GM12878 (cell line): ENCODE data around the gene EBP. TPM values are rescaled to one million over a fixed set of nuclear protein-coding genes. Genes with fewer than 3 reads are reported as not detected.

ENCODE experiments used
- ATAC-seq: fragments of 200-7000 bp; cut with Tn5 transposase; 3 replicates; pipeline ENCODE4 v1.9.1; 2020; ENCODE audit warnings: mild to moderate bottlenecking, moderate library complexity
- BruUV-seq: library from RNA; stranded (reverse); fragments of 400-500 nt; replicated peaks from 2 replicates; lab custom pipeline; 2021; lab: Mats Ljungman, UMichigan
- CTCF ChIA-PET: fragments of 300-600 bp; sonication (Branson Sonifier 250); formaldehyde crosslinking; extraction: SDS; loops from one replicate; lab custom pipeline; 2021; ENCODE audit warnings: inconsistent platforms; lab: Yijun Ruan, JAX
- POLR2A ChIA-PET: fragments of 350-600 bp; formaldehyde crosslinking; extraction: SDS; loops from one replicate; lab custom pipeline; 2021; ENCODE audit warnings: inconsistent platforms; lab: Charles Lee
- RAD21 ChIA-PET: fragments of 300-600 bp; sonication (Branson Sonifier 250); formaldehyde crosslinking; loops from one replicate; lab custom pipeline; 2023; ENCODE audit warnings: antibody characterized with exemption; ENCODE audit not compliant: unreplicated experiment; lab: Charles Lee
- SMC1A ChIA-PET: fragments of 300-600 bp; sonication (Branson Sonifier 250); formaldehyde crosslinking; loops from one replicate; lab custom pipeline; 2023; ENCODE audit not compliant: unreplicated experiment, uncharacterized antibody; lab: Charles Lee
- DNase-seq: peaks from one replicate; pipeline ENCODE4 v3.0.0-alpha.2; 2011; ENCODE audit warnings: low read depth, low spot score
- FAIRE-seq: peaks from 3 replicates; lab custom pipeline; 2011; peaks lifted over from hg19 to GRCh38; lab: Jason Lieb, UNC
- H2AFZ ChIP-seq: 2 replicates; pipeline ENCODE4 v1.6.0; 2011; ENCODE audit warnings: low read depth, low read length, control low read depth; ENCODE audit not compliant: control insufficient read depth
- H3K27ac ChIP-seq: 2 replicates; pipeline ENCODE4 v1.5.1; 2011; ENCODE audit warnings: control low read depth; ENCODE audit not compliant: control insufficient read depth, insufficient read depth
- H3K27me3 ChIP-seq, 2 experiments: replicated peaks in 1 of 2; 2 replicates each; pipeline versions ENCODE4 v1.6.0 to v1.6.1; 2011; ENCODE audit warnings: low read length in 1 of 2; ENCODE audit not compliant: control insufficient read depth in 2 of 2, insufficient read depth in 2 of 2
- H3K36me3 ChIP-seq, 2 experiments: 2 replicates each; pipeline ENCODE4 v1.5.1; 2011; ENCODE audit warnings: low read length in 1 of 2; ENCODE audit not compliant: control insufficient read depth in 2 of 2, insufficient read depth in 2 of 2
- H3K4me1 ChIP-seq: 2 replicates; pipeline ENCODE4 v1.6.1; 2011; ENCODE audit warnings: mild to moderate bottlenecking, low read length, moderate library complexity, mixed read lengths; ENCODE audit not compliant: control insufficient read depth, insufficient read depth
- H3K4me2 ChIP-seq: 2 replicates; pipeline ENCODE4 v1.6.0; 2011; ENCODE audit warnings: control low read depth; ENCODE audit not compliant: control insufficient read depth, insufficient read depth
- H3K4me3 ChIP-seq: fragments of 200-600 bp; sonication (generic); 2 replicates; pipeline ENCODE4 v1.5.1; 2016
- H3K79me2 ChIP-seq: 2 replicates; pipeline ENCODE4 v1.6.0; 2011; ENCODE audit warnings: low read length; ENCODE audit not compliant: control insufficient read depth, insufficient read depth
- H3K9ac ChIP-seq: 2 replicates; pipeline ENCODE4 v1.8.0; 2011; ENCODE audit warnings: low read length, control low read depth, mixed read lengths; ENCODE audit not compliant: control insufficient read depth, insufficient read depth
- H3K9me3 ChIP-seq: replicated peaks from 3 replicates; pipeline ENCODE4 v1.5.1; 2011; ENCODE audit warnings: mild to moderate bottlenecking, low read length; ENCODE audit not compliant: control insufficient read depth, insufficient read depth
- H4K20me1 ChIP-seq: 2 replicates; pipeline ENCODE4 v1.6.0; 2011; ENCODE audit not compliant: control insufficient read depth, insufficient read depth
- BCLAF1 ChIP-seq: fragments of 450-650 bp; IDR thresholded peaks from 2 replicates; pipeline ENCODE4 v1.6.1; 2017; ENCODE audit warnings: antibody characterized with exemption, mild to moderate bottlenecking, moderate library complexity
- BMI1 ChIP-seq: fragments of 450-650 bp; IDR thresholded peaks from 2 replicates; pipeline ENCODE4 v1.6.1; 2016; ENCODE audit warnings: mild to moderate bottlenecking, moderate library complexity, borderline replicate concordance
- CHD1 ChIP-seq: IDR thresholded peaks from 2 replicates; pipeline ENCODE4 v1.6.1; 2012; ENCODE audit warnings: low read depth, low read length, improper control_type of control experiment
- CTCF ChIP-seq, 3 experiments: IDR thresholded peaks in 2 of 3; conservative IDR thresholded peaks in 1 of 3; 2 replicates each; pipeline ENCODE4 v1.5.1; 2011; ENCODE audit warnings: low read depth in 3 of 3, low read length in 3 of 3, mild to moderate bottlenecking in 3 of 3, control low read depth in 2 of 3, moderate library complexity in 2 of 3, inconsistent platforms in 1 of 3, mixed read lengths in 1 of 3; ENCODE audit not compliant: control insufficient read depth in 2 of 3, insufficient read depth in 1 of 3; ENCODE audit errors: extremely low read depth in 1 of 3
- ESRRA ChIP-seq: IDR thresholded peaks from 2 replicates; pipeline ENCODE4 v1.6.1; 2012; ENCODE audit warnings: mild to moderate bottlenecking, low read length, improper control_type of control experiment
- HDGF ChIP-seq: fragments of 450-650 bp; IDR thresholded peaks from 2 replicates; pipeline ENCODE4 v1.6.1; 2016; ENCODE audit warnings: antibody characterized with exemption
- IKZF1 ChIP-seq: fragments of 450-650 bp; conservative IDR thresholded peaks from 2 replicates; pipeline ENCODE4 v1.6.1; 2017; ENCODE audit warnings: antibody characterized with exemption, mild to moderate bottlenecking
- IRF3 ChIP-seq: fragments of 450-650 bp; IDR thresholded peaks from 2 replicates; pipeline ENCODE4 v1.6.1; 2014; ENCODE audit warnings: mild to moderate bottlenecking
- JUNB ChIP-seq: IDR thresholded peaks from 2 replicates; pipeline ENCODE4 v1.6.1; 2016; ENCODE audit warnings: antibody characterized with exemption, mild to moderate bottlenecking
- KDM1A ChIP-seq: fragments of 200-600 bp; sonication (generic); IDR thresholded peaks from 2 replicates; pipeline ENCODE4 v1.6.1; 2016; ENCODE audit warnings: borderline replicate concordance
- POLR2AphosphoS5 ChIP-seq: IDR thresholded peaks from 2 replicates; pipeline ENCODE4 v1.6.1; 2011; ENCODE audit warnings: mild to moderate bottlenecking, low read length, inconsistent platforms
- RELA ChIP-seq: fragments of 450-650 bp; IDR thresholded peaks from 2 replicates; pipeline ENCODE4 v1.8.0; 2014; ENCODE audit warnings: borderline replicate concordance; ENCODE audit not compliant: partially characterized antibody
- STAT3 ChIP-seq: IDR thresholded peaks from 2 replicates; pipeline ENCODE4 v1.6.1; 2011; ENCODE audit warnings: low read depth, low read length, improper control_type of control experiment
- SUPT20H ChIP-seq: IDR thresholded peaks from 2 replicates; pipeline ENCODE4 v1.6.1; 2011; ENCODE audit warnings: low read depth, mild to moderate bottlenecking, low read length, moderate library complexity, borderline replicate concordance; ENCODE audit not compliant: control insufficient read depth
- YBX1 ChIP-seq: fragments of 450-650 bp; IDR thresholded peaks from 2 replicates; pipeline ENCODE4 v1.6.1; 2016; ENCODE audit warnings: antibody characterized with exemption
- ZNF207 ChIP-seq: fragments of 450-650 bp; IDR thresholded peaks from 2 replicates; pipeline ENCODE4 v1.6.1; 2014; ENCODE audit warnings: antibody characterized with exemption, mild to moderate bottlenecking, borderline replicate concordance
- ZSCAN29 ChIP-seq: fragments of 450-650 bp; IDR thresholded peaks from 2 replicates; pipeline ENCODE4 v1.6.1; 2017; ENCODE audit warnings: mild to moderate bottlenecking, moderate library complexity
- WGBS: methylation state at CpG from one replicate; pipeline ENCODE4 v1.1.6; 2016; ENCODE audit warnings: low lambda C conversion rate; ENCODE audit not compliant: insufficient replicate concordance, insufficient coverage; ENCODE audit errors: missing lambda C conversion rate; 5-methylcytosine and 5-hydroxymethylcytosine counted together
- in situ Hi-C: fragments of 300-500 bp; cut with MboI; formaldehyde crosslinking; loops from 9 replicates; pipeline ENCODE4 v1.14.3; 2018; ENCODE audit warnings: mixed read lengths
- intact Hi-C: fragments of 100-400 bp; cut with micrococcal nuclease; formaldehyde crosslinking; loops from one replicate; pipeline ENCODE4 v1.14.2; 2022; ENCODE audit not compliant: unreplicated experiment
- polyA plus RNA-seq, 11 experiments: library from polyadenylated mRNA; depleted of rRNA in 4 of 11; unstranded in 6 of 11; stranded (reverse) in 5 of 11; fragments of >200 nt; fragmentation: Nextera tagmentation in 4 of 11; fragmentation: Illumina TruSeq in 1 of 11; extraction: Ambion mirVana in 4 of 11; extraction: Trizol in 1 of 11; gene quantifications; 1 replicate in 1 of 11; 2 replicates in 10 of 11; pipeline versions ENCODE4 v1.2.1 to v1.2.3, GENCODE V29; 2011 to 2016; ENCODE audit warnings: inconsistent platforms in 2 of 11, missing spikeins in 2 of 11, low read depth in 1 of 11
- total RNA-seq, 4 experiments: library from RNA; depleted of rRNA in 3 of 4; stranded (reverse); fragments of >200 nt in 3 of 4; fragmentation: Illumina TruSeq in 1 of 4; extraction: Trizol in 1 of 4; gene quantifications; 2 replicates each; pipeline versions ENCODE4 v1.2.1 to v1.2.3, GENCODE V29; 2013 to 2021
- TF ChIP-seq, protein P1 (sequence below): fragments of 450-650 bp; IDR thresholded peaks from 2 replicates; pipeline ENCODE4 v1.6.1; 2017; ENCODE audit warnings: mild to moderate bottlenecking, low read depth, inconsistent platforms; ENCODE audit not compliant: poor library complexity, severe bottlenecking

The EBP gene
- total and polyA plus RNA-seq, 10 of the 15 experiments (the other 5 are each of a cell fraction or from before 2014, with no cell fraction given), result 125 to 628 (median 180) TPM

DNA sequence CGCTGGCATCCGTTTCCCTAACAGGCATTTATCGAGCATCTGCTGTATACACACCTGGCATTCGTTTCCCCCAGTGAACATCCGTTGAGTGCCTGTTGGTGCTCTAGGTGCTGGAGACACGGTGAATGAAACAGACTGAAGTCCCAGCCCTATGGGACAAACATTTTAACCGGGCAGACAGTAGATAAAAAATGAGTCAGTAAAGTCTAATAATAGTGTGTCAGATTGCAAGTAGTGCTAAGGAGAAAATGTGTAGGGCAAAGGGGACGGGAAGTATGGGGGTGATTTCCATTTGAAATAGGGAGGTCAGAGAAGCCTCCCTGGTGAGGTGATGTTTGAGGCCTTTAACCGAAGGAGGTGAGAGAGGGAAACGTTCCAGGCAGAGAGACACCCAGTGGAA, 5.3 kb upstream of the EBP start:
- no peak for DNase-seq
- WGBS, result 67% methylated on average over 10 of the region's 10 CpGs
- Histone ChIP-seq H3K79me2 (no peaks in the 10 kb centered on the region), H3K9me3 (no peaks in the 10 kb centered on the region), H3K4me2 (no peak overlapping the region), H2AFZ (no peak overlapping the region), H4K20me1 (no peaks in the 10 kb centered on the region), H3K27ac (no peak overlapping the region), H3K9ac (no peak overlapping the region), H3K4me1 (peaks cover 7% of the 10 kb centered on the region; the same call in 1 of the 2 replicates), H3K4me3 (no peak overlapping the region), H3K27me3 (no peaks in the 10 kb centered on the region), H3K36me3 (no peaks in the 10 kb centered on the region)
- FAIRE-seq, result no peak
- ATAC-seq, result no peak
- ChIA-PET POLR2A (no interaction called here), RAD21 (no interaction called here), SMC1A (no interaction called here), CTCF (no interaction called here)
- no TSS peak for BruUV-seq
- in situ Hi-C loops (no loop called here), intact Hi-C loops (no loop called here)
- TF ChIP-seq HDGF (no peak), RELA (no peak), IKZF1 (no peak), YBX1 (no peak), CHD1 (no peak), POLR2AphosphoS5 (no peak), IRF3 (no peak), BCLAF1 (no peak), BMI1 (no peak), KDM1A (no peak), ESRRA (no peak), STAT3 (no peak), SUPT20H (no peak), CTCF (IDR thresholded peaks at IDR 0.05 in 2 of 3, conservative IDR thresholded peaks at IDR 0.05 in 1 of 3; ENCODE audit: control insufficient read depth in 2 of 3, extremely low read depth in 1 of 3, insufficient read depth in 1 of 3, low read depth in 3 of 3, low read length in 3 of 3) (no peak), ZNF207 (no peak), JUNB (no peak), ZSCAN29 (no peak)
- TF ChIP-seq, protein P1, sequence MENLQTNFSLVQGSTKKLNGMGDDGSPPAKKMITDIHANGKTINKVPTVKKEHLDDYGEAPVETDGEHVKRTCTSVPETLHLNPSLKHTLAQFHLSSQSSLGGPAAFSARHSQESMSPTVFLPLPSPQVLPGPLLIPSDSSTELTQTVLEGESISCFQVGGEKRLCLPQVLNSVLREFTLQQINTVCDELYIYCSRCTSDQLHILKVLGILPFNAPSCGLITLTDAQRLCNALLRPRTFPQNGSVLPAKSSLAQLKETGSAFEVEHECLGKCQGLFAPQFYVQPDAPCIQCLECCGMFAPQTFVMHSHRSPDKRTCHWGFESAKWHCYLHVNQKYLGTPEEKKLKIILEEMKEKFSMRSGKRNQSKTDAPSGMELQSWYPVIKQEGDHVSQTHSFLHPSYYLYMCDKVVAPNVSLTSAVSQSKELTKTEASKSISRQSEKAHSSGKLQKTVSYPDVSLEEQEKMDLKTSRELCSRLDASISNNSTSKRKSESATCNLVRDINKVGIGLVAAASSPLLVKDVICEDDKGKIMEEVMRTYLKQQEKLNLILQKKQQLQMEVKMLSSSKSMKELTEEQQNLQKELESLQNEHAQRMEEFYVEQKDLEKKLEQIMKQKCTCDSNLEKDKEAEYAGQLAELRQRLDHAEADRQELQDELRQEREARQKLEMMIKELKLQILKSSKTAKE, result no peak
